Inferior parietal cortex (tissue), 1 donor: ENCODE results near the gene PLK2.

Experiments
- DNase-seq: peaks from one replicate; pipeline ENCODE4 v3.0.0-alpha.2; 2016; ENCODE audit errors: extremely low spot score

PLK2 gene

GRCh38 chr5:58481066-58481676 lies 21.3 kb upstream of the PLK2 start:
- DNase-seq, result no peak

- DNase-seq, result no peak
Observed at GRCh38 chr5:58477760-58478376, 18.0 kb upstream of the PLK2 start.

GRCh38 chr5:58475404-58475803 lies 15.5 kb upstream of the PLK2 start:
- DNase-seq, result no peak

- no peak for DNase-seq
Observed at GRCh38 chr5:58469896-58470295, 10.0 kb upstream of the PLK2 start.

- DNase-seq, result no peak
Observed at GRCh38 chr5:58466939-58467338, 7.1 kb upstream of the PLK2 start.

- DNase-seq, result peak; percentile 82
Observed at GRCh38 chr5:58462623-58463230, 2.8 kb upstream of the PLK2 start.

GRCh38 chr5:58462154-58462553 lies 2.3 kb upstream of the PLK2 start:
- peak; percentile 26 for DNase-seq

- peak; percentile 98 for DNase-seq
Observed at GRCh38 chr5:58460732-58461286, 923 bp upstream of the PLK2 start.

- DNase-seq, result no peak
Observed at GRCh38 chr5:58459146-58460001, 512 bp downstream of the PLK2 start.

GRCh38 chr5:58458743-58459145 lies 1.1 kb downstream of the PLK2 start:
- no peak for DNase-seq

GRCh38 chr5:58458141-58458742 lies 1.6 kb downstream of the PLK2 start:
- DNase-seq, result no peak

- DNase-seq, result no peak
Observed at GRCh38 chr5:58457050-58457449, 2.8 kb downstream of the PLK2 start.

- DNase-seq, result no peak
Observed at GRCh38 chr5:58456486-58456885, 3.4 kb downstream of the PLK2 start.

- DNase-seq, result peak; percentile 58
Observed at GRCh38 chr5:58456026-58456425, 3.9 kb downstream of the PLK2 start.

GRCh38 chr5:58455480-58455879 lies 4.4 kb downstream of the PLK2 start:
- DNase-seq, result no peak

GRCh38 chr5:58455066-58455465 lies 4.8 kb downstream of the PLK2 start:
- no peak for DNase-seq

- DNase-seq, result no peak
Observed at GRCh38 chr5:58454025-58454424, 5.9 kb downstream of the PLK2 start.

- no peak for DNase-seq
Observed at GRCh38 chr5:58453306-58453705, 6.6 kb downstream of the PLK2 start.

- DNase-seq, result no peak
Observed at GRCh38 chr5:58452566-58453258, 7.2 kb downstream of the PLK2 start.

GRCh38 chr5:58451732-58452565 lies 7.9 kb downstream of the PLK2 start:
- DNase-seq, result no peak
